HUES64 (cell line): ENCODE results near the gene RASA4B.
"Not testable (repeated sequence)": the region's sequence is repeated elsewhere in the genome, so short reads cannot be mapped to it uniquely, and the experiment has no call there.

Experiments
- H3K27ac ChIP-seq: 2 replicates; pipeline ENCODE4 v1.7.0; 2013; ENCODE audit warnings: low read depth, low read length, inconsistent platforms
- H3K27me3 ChIP-seq: 2 replicates; pipeline ENCODE4 v1.6.1; 2013; ENCODE audit warnings: mild to moderate bottlenecking, low read length; ENCODE audit not compliant: insufficient read depth
- H3K36me3 ChIP-seq: 2 replicates; pipeline ENCODE4 v1.6.1; 2013; ENCODE audit warnings: mild to moderate bottlenecking, low read length; ENCODE audit not compliant: insufficient read depth
- H3K4me1 ChIP-seq: 2 replicates; pipeline ENCODE4 v1.6.1; 2013; ENCODE audit warnings: mild to moderate bottlenecking, low read length, moderate library complexity; ENCODE audit not compliant: insufficient read depth
- H3K4me3 ChIP-seq: 2 replicates; pipeline ENCODE4 v1.5.1; 2013; ENCODE audit warnings: mild to moderate bottlenecking, low read length, moderate library complexity
- H3K9ac ChIP-seq: 2 replicates; pipeline ENCODE4 v1.6.1; 2013; ENCODE audit warnings: mild to moderate bottlenecking, low read depth, low read length
- H3K9me3 ChIP-seq: 2 replicates; pipeline ENCODE4 v1.6.1; 2013; ENCODE audit warnings: low read depth, low read length; ENCODE audit not compliant: insufficient read depth
- WGBS: fragments of 150-250, 120-280 bp; methylation state at CpG from one replicate; pipeline ENCODE4 v1.1.7; 2013; ENCODE audit warnings: missing lambda C conversion rate; 5-methylcytosine and 5-hydroxymethylcytosine counted together

Gene RASA4B

DNA sequence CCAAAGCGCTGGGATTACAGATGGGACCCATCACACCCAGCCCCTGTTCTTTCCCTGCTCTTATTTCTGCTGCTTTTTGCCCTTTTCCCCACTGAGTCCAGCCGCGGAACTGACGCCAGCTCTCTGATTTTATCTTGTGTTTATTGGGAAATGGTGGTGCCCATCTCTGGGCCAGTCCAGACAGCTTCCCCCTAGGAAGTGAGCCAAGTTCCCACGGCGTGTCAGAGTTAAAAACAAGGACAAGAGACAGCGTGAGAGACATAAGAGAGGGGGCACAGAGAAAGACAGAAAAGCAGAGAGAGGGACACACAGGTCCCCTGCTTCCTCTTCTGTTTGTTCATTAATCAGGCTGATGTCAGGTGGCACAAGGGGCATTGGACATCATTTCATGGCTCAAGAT lies 14.0 kb upstream of the RASA4B start:
- H3K9me3 ChIP-seq, H3K27me3 ChIP-seq, H3K27ac ChIP-seq, H3K36me3 ChIP-seq, H3K4me1 ChIP-seq, H3K9ac ChIP-seq, H3K4me3 ChIP-seq: not testable (repeated sequence)
- no CpG with 5 or more reads among the region's 7 CpGs for WGBS

GRCh38 chr7:102527822-102528793 lies 10.5 kb upstream of the RASA4B start:
- not testable (repeated sequence) for H3K27me3 ChIP-seq, H3K9ac ChIP-seq, H3K4me3 ChIP-seq, H3K9me3 ChIP-seq, H3K27ac ChIP-seq, H3K4me1 ChIP-seq, H3K36me3 ChIP-seq
- WGBS = no CpG with 5 or more reads among the region's 13 CpGs

- H3K4me1 ChIP-seq, H3K9me3 ChIP-seq, H3K4me3 ChIP-seq, H3K9ac ChIP-seq, H3K36me3 ChIP-seq, H3K27ac ChIP-seq, H3K27me3 ChIP-seq: not testable (repeated sequence)
- WGBS = 76% methylated on average over 1 of the region's 8 CpGs
Measured at GRCh38 chr7:102527182-102527581, 9.6 kb upstream of the RASA4B start.

DNA sequence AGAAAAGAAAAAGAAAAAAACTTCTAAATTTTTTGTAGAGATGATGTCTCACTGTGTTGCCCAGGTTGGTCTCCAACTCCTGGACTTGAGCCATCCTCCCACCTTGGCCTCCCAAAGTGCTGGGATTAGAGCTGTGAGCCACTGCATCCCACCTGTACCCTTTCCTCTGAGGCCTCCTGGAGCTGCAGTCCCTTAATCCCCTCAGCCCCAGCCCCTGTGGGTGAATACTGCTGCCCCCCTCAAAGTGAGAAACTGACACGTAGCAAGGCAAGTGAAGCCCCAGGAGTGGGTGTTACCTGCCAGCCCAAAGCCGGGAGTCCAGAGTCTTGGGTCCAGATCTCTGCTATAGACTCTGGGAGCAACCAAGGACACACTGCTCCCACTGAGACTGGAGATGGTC lies 7.2 kb upstream of the RASA4B start:
- H3K4me3 ChIP-seq, H3K27ac ChIP-seq, H3K36me3 ChIP-seq, H3K9me3 ChIP-seq, H3K4me1 ChIP-seq, H3K27me3 ChIP-seq, H3K9ac ChIP-seq: not testable (repeated sequence)
- no CpG with 5 or more reads among the region's 2 CpGs for WGBS

DNA sequence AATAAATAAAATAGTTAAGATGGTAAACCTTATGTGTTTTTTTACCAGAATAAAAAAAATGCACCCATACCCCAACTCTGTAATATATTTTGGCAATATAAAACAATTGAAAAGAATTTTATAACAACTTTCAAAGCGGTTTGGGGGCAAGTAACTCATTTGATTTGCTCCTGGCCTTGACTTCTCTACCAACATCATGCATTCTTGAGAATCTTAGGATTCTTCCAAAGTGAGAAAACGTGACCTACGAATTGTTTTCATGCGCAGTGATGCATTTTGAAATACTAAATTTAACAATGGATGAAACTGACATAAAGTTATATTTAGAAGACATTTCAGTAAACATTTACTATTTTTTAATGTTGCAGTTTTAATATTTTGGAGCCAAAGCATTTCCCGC lies 3.2 kb upstream of the RASA4B start:
- not testable (repeated sequence) for H3K4me1 ChIP-seq, H3K4me3 ChIP-seq, H3K27me3 ChIP-seq, H3K9ac ChIP-seq, H3K27ac ChIP-seq, H3K9me3 ChIP-seq, H3K36me3 ChIP-seq
- WGBS = no CpG with 5 or more reads among the region's 5 CpGs

DNA sequence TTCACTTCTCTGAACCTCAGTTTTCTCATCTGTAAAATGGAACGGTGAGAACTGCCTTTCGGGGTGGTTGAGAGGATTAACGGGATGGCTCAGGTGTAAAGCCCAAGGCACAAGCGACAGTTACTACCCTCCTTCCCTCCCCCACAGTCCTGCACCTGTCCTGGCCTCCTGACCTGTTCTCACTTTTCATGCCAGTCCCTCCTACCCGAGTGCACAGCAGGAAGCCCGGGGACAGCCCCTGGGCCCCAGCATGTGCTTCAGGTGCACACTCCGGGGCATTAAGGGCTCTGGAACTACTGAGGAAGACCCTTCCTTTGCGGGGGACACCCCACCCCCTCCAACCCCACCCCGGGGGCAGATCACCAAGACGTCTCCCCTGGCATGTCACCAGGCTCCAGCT lies 626 bp downstream of the RASA4B start:
- not testable (repeated sequence) for H3K27ac ChIP-seq, H3K36me3 ChIP-seq, H3K9ac ChIP-seq, H3K4me1 ChIP-seq, H3K4me3 ChIP-seq, H3K9me3 ChIP-seq, H3K27me3 ChIP-seq
- WGBS = no CpG with 5 or more reads among the region's 10 CpGs

DNA sequence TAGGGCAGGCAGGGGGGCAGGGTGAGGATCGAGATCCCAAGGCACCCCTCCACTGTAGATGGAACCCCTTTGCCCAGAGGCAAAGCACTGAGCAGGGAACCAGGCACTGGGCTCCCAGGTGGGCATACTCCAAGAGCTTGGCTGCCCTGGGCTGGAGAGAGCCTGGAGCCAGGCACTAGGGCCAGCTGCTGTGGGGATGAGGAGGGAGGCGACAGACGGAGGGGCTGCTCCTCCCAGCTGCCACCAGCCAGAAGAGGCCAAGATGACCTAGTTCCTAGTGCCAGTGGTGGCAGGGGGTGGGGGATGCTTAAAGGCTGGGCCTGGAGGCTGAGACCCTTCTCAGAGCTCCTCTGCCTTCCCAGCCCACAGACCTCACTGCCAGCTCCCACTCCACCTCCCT lies 1.7 kb downstream of the RASA4B start:
- H3K27me3 ChIP-seq, H3K27ac ChIP-seq, H3K9me3 ChIP-seq, H3K4me1 ChIP-seq, H3K36me3 ChIP-seq, H3K4me3 ChIP-seq, H3K9ac ChIP-seq: not testable (repeated sequence)
- WGBS = no CpG with 5 or more reads among the region's 3 CpGs

DNA sequence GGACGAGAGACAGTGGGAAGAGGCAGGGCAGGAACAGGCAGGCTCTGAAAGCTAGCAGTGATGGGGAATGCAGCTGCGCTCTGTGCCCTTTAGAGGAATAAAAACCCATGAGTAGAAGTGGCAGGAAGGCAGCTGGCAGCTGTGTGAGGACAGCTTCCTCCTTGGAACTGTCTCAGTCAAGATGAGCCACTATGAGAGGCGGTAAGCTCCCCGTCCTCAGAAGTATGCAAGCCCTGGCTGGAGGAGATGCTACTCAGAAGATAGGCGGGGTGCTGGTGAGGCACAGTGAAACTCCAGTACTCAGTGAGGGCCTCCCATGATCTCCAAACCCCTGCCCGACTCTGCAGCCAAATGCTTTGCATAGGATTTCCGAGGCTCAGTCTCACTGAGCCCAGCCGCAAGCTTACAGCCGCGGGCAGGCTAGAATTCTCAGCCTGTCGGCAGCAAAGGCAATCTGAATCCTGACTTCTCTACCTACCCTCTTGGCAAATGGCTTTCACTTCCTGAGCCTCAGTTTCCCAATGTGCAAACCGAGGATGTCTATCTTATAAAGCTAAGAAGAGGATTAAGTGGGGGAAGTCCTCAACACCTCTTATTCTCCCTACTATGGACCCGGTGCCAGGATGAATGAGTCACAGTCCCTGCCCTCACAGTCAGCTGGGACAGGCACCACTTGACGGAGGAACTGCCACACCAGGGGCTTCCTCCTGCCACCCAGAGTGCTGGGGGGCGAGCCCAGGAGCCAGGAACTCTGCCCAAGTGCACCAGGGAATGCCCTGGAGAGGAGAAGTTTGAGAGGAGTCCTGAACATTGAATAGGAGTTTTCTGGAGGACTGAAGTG lies 2.5 kb downstream of the RASA4B start:
- H3K4me3 ChIP-seq, H3K4me1 ChIP-seq, H3K27me3 ChIP-seq, H3K27ac ChIP-seq, H3K36me3 ChIP-seq, H3K9me3 ChIP-seq, H3K9ac ChIP-seq: not testable (repeated sequence)
- WGBS = no CpG with 5 or more reads among the region's 15 CpGs

DNA sequence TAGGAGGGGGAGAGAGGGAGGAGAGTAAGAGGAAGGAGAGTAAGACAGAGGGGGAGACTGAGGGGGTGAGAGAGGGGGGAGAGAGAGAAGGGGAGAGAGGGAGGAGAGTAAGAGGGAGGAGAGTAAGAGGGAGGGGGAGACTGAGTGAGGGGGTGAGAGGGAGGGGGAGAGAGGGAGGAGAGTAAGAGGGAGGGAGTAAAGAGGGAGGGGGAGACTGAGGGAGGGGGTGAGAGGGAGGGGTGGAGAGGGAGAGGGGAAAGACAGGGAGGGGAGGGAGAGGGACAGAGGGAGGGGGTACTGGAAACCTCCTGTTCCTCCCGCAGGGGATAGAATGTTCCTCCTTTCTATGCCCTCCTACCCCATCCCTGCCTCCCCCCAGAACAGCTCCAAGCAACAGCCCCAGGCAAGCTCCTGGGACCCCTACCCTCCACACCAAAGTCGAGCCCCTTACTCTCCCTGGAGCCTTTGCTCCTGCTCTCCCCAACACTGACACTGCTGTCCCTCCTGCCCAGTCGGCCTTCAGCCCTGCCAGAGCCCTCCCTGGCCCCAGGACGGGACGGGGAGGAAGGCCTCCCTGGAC lies 4.8 kb downstream of the RASA4B start:
- not testable (repeated sequence) for H3K9me3 ChIP-seq, H3K27ac ChIP-seq, H3K4me1 ChIP-seq, H3K36me3 ChIP-seq, H3K9ac ChIP-seq, H3K27me3 ChIP-seq
- peak overlapping the region; percentile 27; the same call in 1 of the 2 replicates for H3K4me3 ChIP-seq
- 25% methylated on average over 2 of the region's 5 CpGs for WGBS

GRCh38 chr7:102511860-102512522 lies 5.6 kb downstream of the RASA4B start:
- not testable (repeated sequence) for H3K4me1 ChIP-seq, H3K9ac ChIP-seq, H3K9me3 ChIP-seq, H3K36me3 ChIP-seq, H3K4me3 ChIP-seq, H3K27me3 ChIP-seq, H3K27ac ChIP-seq
- no CpG with 5 or more reads among the region's 30 CpGs for WGBS

GRCh38 chr7:102510575-102510974 lies 7.0 kb downstream of the RASA4B start:
- H3K36me3 ChIP-seq, H3K4me3 ChIP-seq, H3K9ac ChIP-seq, H3K27me3 ChIP-seq, H3K4me1 ChIP-seq, H3K9me3 ChIP-seq, H3K27ac ChIP-seq: not testable (repeated sequence)
- WGBS = 86% methylated on average over 5 of the region's 8 CpGs
